HepG2 (cell line): Measurements from ENCODE around the gene DHRS11. TPM values are rescaled to one million over a fixed set of nuclear protein-coding genes. Genes with fewer than 3 reads are reported as not detected.

Experiments used
- CBX5 ChIP-seq: sonication (generic); formaldehyde crosslinking; IDR thresholded peaks from 2 replicates; pipeline ENCODE4 v1.4.0; 2020; ENCODE audit warnings: missing genetic modification reagents, borderline replicate concordance
- CEBPB ChIP-seq: IDR thresholded peaks from 2 replicates; pipeline ENCODE4 v1.6.1; 2011; ENCODE audit warnings: low read depth, low read length, improper control_type of control experiment, borderline replicate concordance
- EED ChIP-seq: sonication (generic); formaldehyde crosslinking; IDR thresholded peaks from 2 replicates; pipeline ENCODE4 v1.5.0; 2020; ENCODE audit warnings: mild to moderate bottlenecking, missing genetic modification reagents
- HDAC6 ChIP-seq: fragments of 200-600 bp; sonication (generic); IDR thresholded peaks from 2 replicates; pipeline ENCODE4 v1.7.0; 2017; ENCODE audit warnings: mild to moderate bottlenecking, antibody characterized with exemption, low read length, low read depth
- HNRNPH1 ChIP-seq: fragments of 200-400 bp; formaldehyde crosslinking; optimal IDR thresholded peaks from 2 replicates; pipeline ENCODE3; 2017; ENCODE audit warnings: mild to moderate bottlenecking, low read depth, low read length
- IKZF1 ChIP-seq: fragments of 450-650 bp; IDR thresholded peaks from 2 replicates; pipeline ENCODE4 v1.7.1; 2016
- KLF12 ChIP-seq: sonication (generic); formaldehyde crosslinking; IDR thresholded peaks from 2 replicates; pipeline ENCODE4 v1.4.0; 2020; ENCODE audit warnings: missing genetic modification reagents, borderline replicate concordance
- MIER2 ChIP-seq: IDR thresholded peaks from 2 replicates; pipeline ENCODE4 v1.6.1; 2016; ENCODE audit warnings: missing biosample characterization, missing genetic modification reagents
- NKX3-1 ChIP-seq: sonication (generic); formaldehyde crosslinking; IDR thresholded peaks from 2 replicates; pipeline ENCODE4 v1.5.0; 2020; ENCODE audit warnings: missing genetic modification reagents
- NR3C1 ChIP-seq: sonication (generic); formaldehyde crosslinking; IDR thresholded peaks from 2 replicates; pipeline ENCODE4 v1.4.0; 2020; ENCODE audit warnings: missing genetic modification reagents
- NRL ChIP-seq: sonication (generic); formaldehyde crosslinking; IDR thresholded peaks from 2 replicates; pipeline ENCODE4 v1.5.0; 2020; ENCODE audit warnings: missing genetic modification reagents, mild to moderate bottlenecking, moderate library complexity, borderline replicate concordance
- PRMT3 ChIP-seq: sonication (generic); formaldehyde crosslinking; IDR thresholded peaks from 2 replicates; pipeline ENCODE4 v1.8.1; 2022; ENCODE audit warnings: low read depth, mild to moderate bottlenecking, moderate library complexity, missing genetic modification reagents, borderline replicate concordance
- RBM39 ChIP-seq: fragments of 200-400 bp; formaldehyde crosslinking; IDR thresholded peaks from one replicate; pipeline ENCODE4 v1.6.1; 2018; ENCODE audit warnings: antibody characterized with exemption, mild to moderate bottlenecking, low read depth, low read length; ENCODE audit not compliant: poor library complexity, severe bottlenecking
- SCMH1 ChIP-seq: sonication (generic); formaldehyde crosslinking; IDR thresholded peaks from 2 replicates; pipeline ENCODE4 v1.9.0; 2021; ENCODE audit warnings: missing genetic modification reagents, mild to moderate bottlenecking, borderline replicate concordance
- SNAPC5 ChIP-seq: sonication (generic); formaldehyde crosslinking; IDR thresholded peaks from 2 replicates; pipeline ENCODE4 v1.8.1; 2023; ENCODE audit warnings: mild to moderate bottlenecking, missing genetic modification reagents, borderline replicate concordance
- SOX5 ChIP-seq: IDR thresholded peaks from 2 replicates; pipeline ENCODE4 v1.6.1; 2016; ENCODE audit warnings: borderline replicate concordance
- STAT5B ChIP-seq: sonication (generic); formaldehyde crosslinking; IDR thresholded peaks from 2 replicates; pipeline ENCODE4 v1.4.0; 2020; ENCODE audit warnings: missing genetic modification reagents
- THAP9 ChIP-seq: sonication (generic); formaldehyde crosslinking; IDR thresholded peaks from 2 replicates; pipeline ENCODE4; 2020; ENCODE audit warnings: missing genetic modification reagents, mild to moderate bottlenecking, borderline replicate concordance
- TRIM24 ChIP-seq: sonication (generic); formaldehyde crosslinking; IDR thresholded peaks from 2 replicates; pipeline ENCODE4 v1.8.0; 2022; ENCODE audit warnings: mild to moderate bottlenecking, missing genetic modification reagents
- ZIK1 ChIP-seq: sonication (generic); formaldehyde crosslinking; IDR thresholded peaks from 2 replicates; pipeline ENCODE4 v1.5.0; 2020; ENCODE audit warnings: mild to moderate bottlenecking, low read depth, missing genetic modification reagents, borderline replicate concordance
- ZMYM3 ChIP-seq: sonication (generic); formaldehyde crosslinking; IDR thresholded peaks from 2 replicates; pipeline ENCODE4 v1.5.1; 2020; ENCODE audit warnings: mild to moderate bottlenecking, missing genetic modification reagents
- ZNF10 ChIP-seq: sonication (generic); formaldehyde crosslinking; IDR thresholded peaks from 2 replicates; pipeline ENCODE4 v1.4.0; 2020; ENCODE audit warnings: mild to moderate bottlenecking, low read depth, missing genetic modification reagents, borderline replicate concordance
- ZNF20 ChIP-seq: sonication (generic); formaldehyde crosslinking; IDR thresholded peaks from 2 replicates; pipeline ENCODE4 v1.4.0; 2020; ENCODE audit warnings: mild to moderate bottlenecking, moderate library complexity, missing genetic modification reagents
- ZNF256 ChIP-seq: sonication (generic); formaldehyde crosslinking; conservative IDR thresholded peaks from 2 replicates; pipeline ENCODE4 v1.4.0; 2020; ENCODE audit warnings: missing genetic modification reagents
- ZNF260 ChIP-seq: sonication (generic); formaldehyde crosslinking; IDR thresholded peaks from 2 replicates; pipeline ENCODE4 v1.4.0; 2020; ENCODE audit warnings: missing genetic modification reagents, low read depth, mild to moderate bottlenecking, borderline replicate concordance
- ZNF326 ChIP-seq: sonication (generic); formaldehyde crosslinking; IDR thresholded peaks from 2 replicates; pipeline ENCODE4 v1.4.0; 2020; ENCODE audit warnings: missing genetic modification reagents, borderline replicate concordance
- ZNF589 ChIP-seq: sonication (generic); formaldehyde crosslinking; conservative IDR thresholded peaks from 2 replicates; pipeline ENCODE4 v1.8.0; 2022; ENCODE audit warnings: mild to moderate bottlenecking, moderate library complexity, missing genetic modification reagents
- ZNF766 ChIP-seq: sonication (generic); formaldehyde crosslinking; IDR thresholded peaks from 2 replicates; pipeline ENCODE4 v1.5.0; 2020; ENCODE audit warnings: missing genetic modification reagents, borderline replicate concordance
- ZNF792 ChIP-seq: IDR thresholded peaks from 2 replicates; pipeline ENCODE4 v1.6.1; 2016
- polyA plus RNA-seq, 8 experiments: library from polyadenylated mRNA; depleted of rRNA in 3 of 8; stranded (reverse) in 7 of 8; unstranded in 1 of 8; fragments of >200 nt; fragmentation: Illumina TruSeq in 4 of 8; extraction: Trizol in 4 of 8; gene quantifications; 2 replicates each; pipeline versions ENCODE4 v1.2.1 to v1.2.3, GENCODE V29; 2011 to 2016; ENCODE audit warnings: low read depth in 4 of 8, missing spikeins in 1 of 8, mixed read lengths in 1 of 8; ENCODE audit not compliant: insufficient read depth in 1 of 8
- total RNA-seq, 5 experiments: library from RNA; depleted of rRNA; stranded (reverse); fragments of >200 nt; fragmentation: Illumina TruSeq; extraction: Trizol; gene quantifications; 2 replicates each; pipeline ENCODE4 v1.2.3, GENCODE V29; 2016; ENCODE audit warnings: low read depth in 1 of 5

DHRS11 gene
- total and polyA plus RNA-seq, 2 of the 13 experiments (the other 11 are each of a cell fraction or from before 2014, with no cell fraction given): 28.4 to 41.9 TPM

GRCh38 chr17:36601303-36602029, 9.8 kb downstream of the DHRS11 start, which contains the start of gene MRM1 (continued):
- TF ChIP-seq RBM39 (peak; percentile 80), PRMT3 (CRISPR knock-in tag) (no peak), ZNF260 (CRISPR knock-in tag) (no peak), THAP9 (peak; percentile 24; the same call in 1 of the 2 replicates), SCMH1 (CRISPR knock-in tag) (no peak), ZNF792 (peak; percentile 81; the same call in 1 of the 2 replicates), CEBPB (no peak), HDAC6 (no peak), KLF12 (CRISPR knock-in tag) (peak; percentile 79; the same call in 1 of the 2 replicates), ZMYM3 (no peak; the same call in 1 of the 2 replicates), HNRNPH1 (peak; percentile 63), ZNF256 (no peak), ZNF589 (CRISPR knock-in tag) (0 out of 2 replicates have a peak, but pooled peaks have one; percentile 38), CBX5 (CRISPR knock-in tag) (no peak), SNAPC5 (CRISPR knock-in tag) (no peak), MIER2 (CRISPR knock-in tag) (no peak), NKX3-1 (CRISPR knock-in tag) (no peak), ZNF326 (CRISPR knock-in tag) (no peak; the same call in 1 of the 2 replicates), SOX5 (CRISPR knock-in tag) (no peak), STAT5B (CRISPR knock-in tag) (no peak), ZNF766 (CRISPR knock-in tag) (peak; percentile 70; the same call in 1 of the 2 replicates), ZIK1 (CRISPR knock-in tag) (peak; percentile 28; the same call in 1 of the 2 replicates), ZNF20 (0 out of 2 replicates have a peak, but pooled peaks have one; percentile 56), IKZF1 (no peak), NRL (CRISPR knock-in tag) (peak; percentile 57; the same call in 1 of the 2 replicates), TRIM24 (CRISPR knock-in tag) (no peak), ZNF10 (CRISPR knock-in tag) (no peak), NR3C1 (CRISPR knock-in tag) (no peak), EED (CRISPR knock-in tag) (no peak)
